ENCODE results near the gene NPHS1. TPM values are rescaled to one million over a fixed set of nuclear protein-coding genes. Genes with fewer than 3 reads are reported as not detected.

The NPHS1 gene
- total RNA-seq, 3 donors from 2014 or later (not counting 1 experiment from before 2014, with no cell fraction given), result 0.93 TPM; not detected in 2

GRCh38 chr19:35844482-35845214 lies 7.7 kb downstream of the NPHS1 start:
- Mint-ChIP-seq H3K36me3 (peaks cover 13% of the 10 kb centered on the region), H3K27me3 (ENCODE audit: low read depth in 2 of 2) (peaks cover 37 to 50% of the 10 kb centered on the region in 2 donors)

GRCh38 chr19:35843676-35844481 lies 8.4 kb downstream of the NPHS1 start:
- no peak for DNase-seq
- Histone ChIP-seq H3K9me3 (ENCODE audit: control insufficient read depth, insufficient read depth, low read length) (no peaks in the 10 kb centered on the region), H3K4me1 (ENCODE audit: control insufficient read depth, insufficient read depth, low read length) (peaks cover 20% of the 10 kb centered on the region), H3K4me3 (ENCODE audit: low read length) (no peak overlapping the region), H3K27me3 (ENCODE audit: control insufficient read depth, insufficient read depth, low read length) (peaks cover 31% of the 10 kb centered on the region), H3K27ac (ENCODE audit: low read length) (no peak overlapping the region), H3K36me3 (ENCODE audit: control insufficient read depth, insufficient read depth, low read length) (no peaks in the 10 kb centered on the region)
- H3K36me3 Mint-ChIP-seq, result peaks cover 13% of the 10 kb centered on the region
- peaks cover 37 to 46% of the 10 kb centered on the region in 2 donors for H3K27me3 Mint-ChIP-seq (ENCODE audit: low read depth in 2 of 2)
- intact Hi-C loops (cut with micrococcal nuclease), result no loop called here
- no peak overlapping the region for H3K27ac Mint-ChIP-seq
- TF ChIP-seq CTCF (IDR thresholded peaks at IDR 0.05), result no peak
- H3K4me3 Mint-ChIP-seq, result no peak overlapping the region
- peaks cover 0 to 6% of the 10 kb centered on the region in 2 donors for H3K9me3 Mint-ChIP-seq
- peak in 1 of 3 donors; percentile 26 for ATAC-seq
- WGBS (ENCODE audit: insufficient coverage), result 17% methylated on average over 42 of the region's 42 CpGs
- H3K4me1 Mint-ChIP-seq, result peaks cover 18 to 19% of the 10 kb centered on the region in 2 donors

More at GRCh38 chr19:35844482-35845214, 7.7 kb downstream of the NPHS1 start:
- no peak overlapping the region for H3K27ac ChIP-seq (ENCODE audit: low read length)
- TF ChIP-seq CTCF (IDR thresholded peaks at IDR 0.05), result no peak
- H3K36me3 ChIP-seq (ENCODE audit: control insufficient read depth, insufficient read depth, low read length), result no peaks in the 10 kb centered on the region
- ATAC-seq (no peak), DNase-seq (no peak)
- H3K9me3 ChIP-seq (ENCODE audit: control insufficient read depth, insufficient read depth, low read length), result no peaks in the 10 kb centered on the region
- H3K4me1 ChIP-seq (ENCODE audit: control insufficient read depth, insufficient read depth, low read length), result peaks cover 20% of the 10 kb centered on the region
- Mint-ChIP-seq H3K4me3 (peak overlapping the region; percentile 62), H3K27ac (no peak overlapping the region), H3K4me1 (peaks cover 18 to 19% of the 10 kb centered on the region in 2 donors), H3K9me3 (peaks cover 0 to 6% of the 10 kb centered on the region in 2 donors)
- 69% methylated on average over 16 of the region's 16 CpGs for WGBS (ENCODE audit: insufficient coverage)
- intact Hi-C loops (cut with micrococcal nuclease), result no loop called here
- no peak overlapping the region for H3K4me3 ChIP-seq (ENCODE audit: low read length)
- peaks cover 31% of the 10 kb centered on the region for H3K27me3 ChIP-seq (ENCODE audit: control insufficient read depth, insufficient read depth, low read length)

GRCh38 chr19:35842666-35843272 lies 9.5 kb downstream of the NPHS1 start:
- Mint-ChIP-seq H3K4me3 (no peak overlapping the region), H3K4me1 (peaks cover 18 to 19% of the 10 kb centered on the region in 2 donors), H3K27me3 (ENCODE audit: low read depth in 2 of 2) (peaks cover 37 to 42% of the 10 kb centered on the region in 2 donors), H3K27ac (no peak overlapping the region), H3K9me3 (peaks cover 0 to 6% of the 10 kb centered on the region in 2 donors), H3K36me3 (peaks cover 13% of the 10 kb centered on the region)
- TF ChIP-seq CTCF (IDR thresholded peaks at IDR 0.05), result no peak
- peaks cover 20% of the 10 kb centered on the region for H3K4me1 ChIP-seq (ENCODE audit: control insufficient read depth, insufficient read depth, low read length)
- DNase-seq (no peak), ATAC-seq (no peak)
- intact Hi-C loops (cut with micrococcal nuclease), result no loop called here
- no peak overlapping the region for H3K4me3 ChIP-seq (ENCODE audit: low read length)
- WGBS (ENCODE audit: insufficient coverage), result 87% methylated on average over 4 of the region's 4 CpGs
- H3K36me3 ChIP-seq (ENCODE audit: control insufficient read depth, insufficient read depth, low read length), result no peaks in the 10 kb centered on the region
- peaks cover 29% of the 10 kb centered on the region for H3K27me3 ChIP-seq (ENCODE audit: control insufficient read depth, insufficient read depth, low read length)
- no peaks in the 10 kb centered on the region for H3K9me3 ChIP-seq (ENCODE audit: control insufficient read depth, insufficient read depth, low read length)
- no peak overlapping the region for H3K27ac ChIP-seq (ENCODE audit: low read length)
